GM20000 (cell line): ENCODE measurements around the gene SERINC3.

Source experiments
- DNase-seq: peaks from one replicate; pipeline ENCODE4 v3.0.0; 2012; ENCODE audit warnings: low spot score
- TF ChIP-seq, protein P1 (sequence below): IDR thresholded peaks from 2 replicates; pipeline ENCODE4 v1.5.1; 2012; ENCODE audit warnings: mild to moderate bottlenecking, control low read depth; ENCODE audit errors: extremely low read depth, missing control alignments

Gene SERINC3

DNA sequence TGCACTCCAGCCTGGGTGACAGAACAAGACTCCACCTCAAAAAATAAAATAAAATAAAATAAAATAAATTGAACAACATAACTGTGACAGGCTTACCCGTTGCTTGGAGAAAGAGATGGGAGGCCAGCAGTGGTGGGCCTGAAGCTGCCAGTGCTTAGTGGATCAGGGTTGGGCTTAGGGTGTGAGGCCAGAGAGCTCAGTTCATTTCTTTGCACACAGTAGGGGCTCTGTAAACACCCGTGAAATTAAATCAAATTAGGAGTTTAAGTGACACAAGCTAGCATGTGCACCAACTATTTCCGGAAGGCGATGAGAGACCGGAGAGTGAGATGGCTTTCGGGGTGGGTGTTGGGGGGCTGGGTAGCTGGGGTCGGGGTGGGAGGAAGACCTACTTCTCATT lies 72.0 kb downstream of the SERINC3 start:
- no peak for DNase-seq
- TF ChIP-seq, protein P1, sequence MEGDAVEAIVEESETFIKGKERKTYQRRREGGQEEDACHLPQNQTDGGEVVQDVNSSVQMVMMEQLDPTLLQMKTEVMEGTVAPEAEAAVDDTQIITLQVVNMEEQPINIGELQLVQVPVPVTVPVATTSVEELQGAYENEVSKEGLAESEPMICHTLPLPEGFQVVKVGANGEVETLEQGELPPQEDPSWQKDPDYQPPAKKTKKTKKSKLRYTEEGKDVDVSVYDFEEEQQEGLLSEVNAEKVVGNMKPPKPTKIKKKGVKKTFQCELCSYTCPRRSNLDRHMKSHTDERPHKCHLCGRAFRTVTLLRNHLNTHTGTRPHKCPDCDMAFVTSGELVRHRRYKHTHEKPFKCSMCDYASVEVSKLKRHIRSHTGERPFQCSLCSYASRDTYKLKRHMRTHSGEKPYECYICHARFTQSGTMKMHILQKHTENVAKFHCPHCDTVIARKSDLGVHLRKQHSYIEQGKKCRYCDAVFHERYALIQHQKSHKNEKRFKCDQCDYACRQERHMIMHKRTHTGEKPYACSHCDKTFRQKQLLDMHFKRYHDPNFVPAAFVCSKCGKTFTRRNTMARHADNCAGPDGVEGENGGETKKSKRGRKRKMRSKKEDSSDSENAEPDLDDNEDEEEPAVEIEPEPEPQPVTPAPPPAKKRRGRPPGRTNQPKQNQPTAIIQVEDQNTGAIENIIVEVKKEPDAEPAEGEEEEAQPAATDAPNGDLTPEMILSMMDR = no peak

DNA sequence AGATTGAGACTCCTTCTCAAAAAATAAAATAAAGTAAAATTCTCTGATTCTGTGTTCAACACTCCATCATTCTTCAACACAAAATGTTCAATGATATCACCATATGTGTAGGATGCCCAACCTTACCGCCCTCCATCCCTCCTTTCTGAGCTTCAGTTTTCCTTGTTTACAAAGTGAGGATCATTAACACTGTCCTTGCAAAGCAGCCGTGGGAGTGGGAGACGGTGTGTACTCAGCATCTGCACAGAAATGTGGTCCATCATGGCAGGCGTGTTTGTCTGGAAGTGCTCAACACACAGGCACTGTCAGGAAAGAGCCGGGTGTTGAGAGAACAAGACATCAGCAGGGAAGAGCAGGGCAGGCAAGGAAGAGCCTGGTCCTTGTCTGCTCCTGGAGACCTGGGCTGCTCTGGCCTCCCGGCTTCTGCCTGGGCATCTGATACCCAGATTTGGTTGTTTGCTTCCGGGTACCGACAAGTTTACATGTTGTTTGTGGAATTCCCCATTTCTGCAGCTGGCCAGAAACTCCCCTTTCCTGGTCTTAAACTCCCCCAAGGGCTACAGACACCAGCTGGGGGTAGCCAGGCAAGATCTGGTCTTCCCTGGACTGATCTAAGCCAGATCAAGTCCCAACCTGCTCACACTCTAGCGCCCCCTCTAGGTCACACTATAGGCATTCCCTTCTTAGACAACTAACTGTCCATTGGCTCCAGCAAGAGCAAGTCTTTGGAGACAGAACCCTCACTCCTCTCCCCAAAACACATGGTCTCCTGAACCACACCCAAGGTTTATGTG lies 72.9 kb downstream of the SERINC3 start:
- peak; percentile 40 for DNase-seq

DNA sequence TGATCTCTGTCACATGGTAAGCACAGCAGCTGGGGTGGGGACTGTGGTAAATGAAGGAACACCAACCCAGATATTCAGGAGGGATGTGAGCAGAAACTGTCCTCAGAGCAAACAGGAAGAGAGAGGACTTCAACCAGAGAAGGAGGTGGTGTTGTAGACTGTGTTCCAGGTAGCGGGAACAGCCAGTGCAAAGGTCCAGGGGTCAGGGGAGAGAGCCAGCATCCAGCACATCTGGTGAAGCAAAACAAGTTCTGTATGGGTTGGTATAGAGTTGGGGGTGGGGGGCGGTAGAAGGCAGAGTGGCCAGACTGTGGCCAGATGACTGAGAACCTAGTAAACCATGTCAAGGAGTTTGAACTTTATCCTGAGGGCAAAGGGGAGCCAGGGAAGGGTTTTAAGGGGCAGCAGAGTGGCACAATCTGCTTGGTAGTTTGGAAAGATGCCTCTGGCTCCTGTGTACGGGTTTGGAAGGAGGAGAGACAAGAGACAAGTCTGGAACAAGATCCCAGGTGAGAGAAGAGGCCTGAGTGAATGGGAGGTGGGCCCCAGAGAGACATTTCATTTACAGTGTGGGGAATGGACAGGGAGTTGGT lies 73.9 kb downstream of the SERINC3 start:
- no peak for DNase-seq
- TF ChIP-seq, protein P1 = no peak

More for the DNA sequence above, 72.9 kb downstream of the SERINC3 start:
- TF ChIP-seq, protein P1 = peak; percentile 25
